Heart left ventricle (tissue), 16 donors: ENCODE data around the gene UBN1. TPM values are rescaled to one million over a fixed set of nuclear protein-coding genes. Genes with fewer than 3 reads are reported as not detected.
A peak's percentile ranks its signal among the peaks of the same experiment; 100 is the strongest.

ENCODE experiments used
- ATAC-seq, 4 donors: fragments of 200-7000 bp; cut with Tn5 transposase; one replicate each; pipeline ENCODE4 v1.9.1; 2020 to 2022; ENCODE audit warnings: moderate library complexity in 4 of 4, mild to moderate bottlenecking in 3 of 4, moderate number of reproducible peaks in 1 of 4
- DNase-seq, 5 donors: peaks; one replicate each; pipeline ENCODE4 v3.0.0-alpha.2; 2020
- H3K27ac ChIP-seq, 12 donors: fragments of 200-600 bp; sonication (generic) in 4 of 12; one replicate each; pipeline versions ENCODE4 v1.5.0 to v1.8.0; 2016 to 2022; ENCODE audit warnings: mild to moderate bottlenecking in 2 of 12
- H3K27me3 ChIP-seq, 9 donors: fragments of 200-600 bp; sonication (generic) in 2 of 9; one replicate each; pipeline versions ENCODE4 v1.5.1 to v1.8.0; 2016 to 2022; ENCODE audit warnings: mild to moderate bottlenecking in 3 of 9
- H3K36me3 ChIP-seq, 9 donors: fragments of 200-600 bp; sonication (generic) in 2 of 9; one replicate each; pipeline versions ENCODE4 v1.5.0 to v1.8.0; 2018 to 2022; ENCODE audit warnings: mild to moderate bottlenecking in 2 of 9
- H3K4me1 ChIP-seq, 12 donors: fragments of 200-600 bp; sonication (generic) in 4 of 12; one replicate each; pipeline versions ENCODE4 v1.5.0 to v1.8.0; 2016 to 2022; ENCODE audit warnings: mild to moderate bottlenecking in 3 of 12
- H3K4me3 ChIP-seq, 12 donors: fragments of 200-600 bp; sonication (generic) in 4 of 12; one replicate each; pipeline versions ENCODE4 v1.5.0 to v1.8.0; 2017 to 2022; ENCODE audit warnings: mild to moderate bottlenecking in 9 of 12, moderate library complexity in 4 of 12
- H3K9me3 ChIP-seq, 12 donors: fragments of 200-600 bp; sonication (generic) in 4 of 12; one replicate each; pipeline versions ENCODE4 v1.5.0 to v1.8.0; 2016 to 2022; ENCODE audit warnings: mild to moderate bottlenecking in 1 of 12
- CTCF ChIP-seq, 12 donors: fragments of 200-600 bp; sonication (generic) in 4 of 12; IDR thresholded peaks; one replicate each; pipeline versions ENCODE4 v1.5.0 to v1.8.0; 2018 to 2022; ENCODE audit warnings: antibody characterized with exemption in 12 of 12, mild to moderate bottlenecking in 5 of 12
- POLR2A ChIP-seq, 2 donors: fragments of 450-650 bp; IDR thresholded peaks; one replicate each; pipeline ENCODE4 v1.6.1; 2017; ENCODE audit warnings: antibody characterized with exemption in 2 of 2, mild to moderate bottlenecking in 2 of 2, moderate library complexity in 2 of 2
- WGBS, 4 donors: extraction: QIAGEN DNeasy Blood & Tissue Kit in 2 of 4; methylation state at CpG; one replicate each; pipeline versions ENCODE4 v1.1.5 to v1.1.7; 2013 to 2018; 5-methylcytosine and 5-hydroxymethylcytosine counted together
- intact Hi-C, 10 donors: fragments of 100-400 bp; cut with DNase I; formaldehyde crosslinking; loops; one replicate each; pipeline versions ENCODE4 v1.11.1 to v1.14.2; 2022
- polyA plus RNA-seq, 2 donors: library from polyadenylated mRNA; stranded (reverse); fragments of 200-250 nt; gene quantifications; one replicate each; pipeline ENCODE4 v1.2.3, GENCODE V29; 2013
- total RNA-seq, 9 donors: library from RNA; depleted of rRNA in 2 of 9; stranded (reverse); fragments of >200 nt in 2 of 9; fragmentation: NEBNext Ultra II Directional in 3 of 9; extraction: Animal tissue kit (Norgen Biotek cat#: 25700) in 3 of 9; gene quantifications; one replicate each; pipeline versions ENCODE4 v1.1.0 to v1.2.4, GENCODE V29; 2016 to 2023
- donor health status: ischemic (EF 13 %, LVEDD 7.1; RV severe dilation, severe dysfunction).
- donor health status: healthy with polysubstance abuse.
- donor health status: DM: no; HTN: yes; CAD: no.
- donor health status: DM: no; HTN: no; CAD: no.
- donor health status: ischemic (EF 25% LVEDD 6.9; RV normal size, moderate dysfunction).
- donor health status: ischemic (EF 25% LVEDD 5.7; RV mildly dilated, moderate dysfunction).
- donor health status: healthy.
- donor health status: DM: yes; HTN: yes; CAD: no.
- donor health status: ischemic (EF 35%, LVEDD 5.7; RV mildly dilated, moderate dysfunction).
- donor health status: nonischemic (EF 11% LVEDD 7.7; RV severe dilation, severe dysfunction).
- donor health status: DM: yes; HTN: yes; CAD: no.
- donor health status: PGD.
- donor health status: ischemic (EF 29% LVEDD 5.4; RV normal size, mild dysfunction).
- donor health status: nonischemic (EF 23%, LVEDD 6.1; RV moderate dilation, normal function).

The UBN1 gene
- total and polyA plus RNA-seq, 11 donors = 20.3 to 77.9 (median 32.7) TPM

GRCh38 chr16:4811773-4812172 is 35.5 kb upstream of the UBN1 start:
- DNase-seq = no peak
- Histone ChIP-seq H3K27ac (peak overlapping the region in 3 of 12 donors; percentile 78 to 89 (median 86)), H3K4me1 (peaks cover 0 to 19% (median 2%) of the 10 kb centered on the region in 12 donors), H3K4me3 (no peak overlapping the region), H3K9me3 (no peaks in the 10 kb centered on the region), H3K27me3 (no peaks in the 10 kb centered on the region), H3K36me3 (peaks cover 0 to 100% (median 94%) of the 10 kb centered on the region in 9 donors)
- no peak for ATAC-seq
- WGBS, 4 donors = 91 to 99% (median 93%) methylated on average over 8 to 9 of the region's 9 CpGs
- intact Hi-C loops = loop anchor here in 1 of 10 donors (5.0 kb wide), 1 partner anchor 36 kb away; the partner anchor contains the start of genes GLYR1 and UBN1
- TF ChIP-seq CTCF (IDR thresholded peaks at IDR 0.05) (no peak), POLR2A (IDR thresholded peaks at IDR 0.05) (no peak)

GRCh38 chr16:4813251-4814003 is 33.9 kb upstream of the UBN1 start:
- H3K4me3 ChIP-seq = no peak overlapping the region
- H3K4me1 ChIP-seq = peaks cover 0 to 19% (median 2%) of the 10 kb centered on the region in 12 donors
- H3K9me3 ChIP-seq = no peaks in the 10 kb centered on the region
- no peak for TF ChIP-seq POLR2A (IDR thresholded peaks at IDR 0.05)
- TF ChIP-seq CTCF (IDR thresholded peaks at IDR 0.05) = no peak
- H3K36me3 ChIP-seq = peaks cover 0 to 100% (median 96%) of the 10 kb centered on the region in 9 donors
- intact Hi-C loops = loop anchor here in 1 of 10 donors (5.0 kb wide), 1 partner anchor 34 kb away; the partner anchor contains the start of genes GLYR1 and UBN1
- ATAC-seq (peak; percentile 30 to 47 (median 39)), DNase-seq (peak in 1 of 5 donors; percentile 44)
- no peaks in the 10 kb centered on the region for H3K27me3 ChIP-seq
- peak overlapping the region; percentile 57 to 94 (median 82) for H3K27ac ChIP-seq
- WGBS, 4 donors = 80 to 93% (median 93%) methylated on average over 9 to 16 of the region's 16 CpGs

GRCh38 chr16:4814046-4814445 is 33.2 kb upstream of the UBN1 start:
- peaks cover 0 to 19% (median 2%) of the 10 kb centered on the region in 12 donors for H3K4me1 ChIP-seq
- intact Hi-C loops = loop anchor here in 1 of 10 donors (5.0 kb wide), 1 partner anchor 33 kb away; the partner anchor contains the start of genes GLYR1 and UBN1
- H3K4me3 ChIP-seq = no peak overlapping the region
- H3K9me3 ChIP-seq = no peaks in the 10 kb centered on the region
- DNase-seq = peak in 2 of 5 donors; percentile 50 to 63
- H3K36me3 ChIP-seq = peaks cover 0 to 100% (median 96%) of the 10 kb centered on the region in 9 donors
- peak overlapping the region; percentile 57 to 94 (median 82) for H3K27ac ChIP-seq
- TF ChIP-seq CTCF (IDR thresholded peaks at IDR 0.05) (no peak), POLR2A (IDR thresholded peaks at IDR 0.05) (no peak)
- H3K27me3 ChIP-seq = no peaks in the 10 kb centered on the region
- ATAC-seq = peak; percentile 77 to 89 (median 82)

- DNase-seq (peak in 4 of 5 donors; percentile 33 to 67 (median 52)), ATAC-seq (peak; percentile 72 to 77 (median 75))
- H3K4me1 ChIP-seq = peaks cover 0 to 20% (median 2%) of the 10 kb centered on the region in 12 donors
- intact Hi-C loops = loop anchor here in 1 of 10 donors (5.0 kb wide), 1 partner anchor 33 kb away; the partner anchor contains the start of genes GLYR1 and UBN1
- no peak overlapping the region for H3K4me3 ChIP-seq
- 54 to 70% (median 57%) methylated on average over 11 to 16 of the region's 16 CpGs for whole genome bisulfite sequencing, 4 donors
- H3K9me3 ChIP-seq = no peaks in the 10 kb centered on the region
- TF ChIP-seq CTCF (IDR thresholded peaks at IDR 0.05) (no peak), POLR2A (IDR thresholded peaks at IDR 0.05) (no peak)
- H3K27me3 ChIP-seq = no peaks in the 10 kb centered on the region
- H3K36me3 ChIP-seq = peaks cover 0 to 100% (median 96%) of the 10 kb centered on the region in 9 donors
- peak overlapping the region; percentile 15 to 94 (median 82) for H3K27ac ChIP-seq
Measured at GRCh38 chr16:4814542-4815173, 32.6 kb upstream of the UBN1 start.
